GM23338 (cell line): Measurements from ENCODE around the gene GPR55. TPM values are rescaled to one million over a fixed set of nuclear protein-coding genes. Genes with fewer than 3 reads are reported as not detected.

Source experiments
- ATAC-seq: fragments of 200-7000 bp; cut with Tn5 transposase; 3 replicates; pipeline ENCODE4 v1.9.1; 2020
- DNase-seq: peaks from one replicate; pipeline ENCODE4 v3.0.0-alpha.2; 2015; ENCODE audit warnings: low spot score
- H2AFZ ChIP-seq: fragments of 200-600 bp; sonication (generic); 2 replicates; pipeline ENCODE4 v1.8.0; 2016; ENCODE audit warnings: antibody characterized with exemption, mild to moderate bottlenecking, moderate library complexity
- H3F3A ChIP-seq: fragments of 200-600 bp; sonication (generic); replicated peaks from 2 replicates; pipeline ENCODE4 v1.8.0; 2017; ENCODE audit warnings: antibody characterized with exemption, mixed run types, low read depth
- H3K27ac ChIP-seq: fragments of 200-600 bp; sonication (generic); 2 replicates; pipeline ENCODE4 v1.6.1; 2016; ENCODE audit warnings: low read depth
- H3K27me3 ChIP-seq: fragments of 200-600 bp; sonication (generic); 2 replicates; pipeline ENCODE4 v1.8.0; 2016; ENCODE audit warnings: mild to moderate bottlenecking, mixed run types, moderate library complexity; ENCODE audit not compliant: insufficient read depth
- H3K36me3 ChIP-seq: fragments of 200-600 bp; sonication (generic); 2 replicates; pipeline ENCODE4 v1.8.0; 2016; ENCODE audit warnings: mild to moderate bottlenecking; ENCODE audit not compliant: insufficient read depth
- H3K4me1 ChIP-seq: fragments of 200-600 bp; sonication (generic); 2 replicates; pipeline ENCODE4 v1.8.0; 2016; ENCODE audit warnings: mild to moderate bottlenecking, moderate library complexity; ENCODE audit not compliant: insufficient read depth
- H3K4me2 ChIP-seq: fragments of 200-600 bp; sonication (generic); 2 replicates; pipeline ENCODE4 v1.7.1; 2017; ENCODE audit warnings: mixed run types
- H3K4me3 ChIP-seq: fragments of 200-600 bp; sonication (generic); 2 replicates; pipeline ENCODE4 v1.6.1; 2016; ENCODE audit warnings: mixed run types
- H3K79me2 ChIP-seq: fragments of 200-600 bp; sonication (generic); replicated peaks from 2 replicates; pipeline ENCODE4 v1.8.0; 2017; ENCODE audit warnings: mild to moderate bottlenecking; ENCODE audit not compliant: insufficient read depth
- H3K9me2 ChIP-seq: fragments of 200-600 bp; sonication (generic); 2 replicates; pipeline ENCODE4 v1.8.0; 2017; ENCODE audit not compliant: insufficient read depth
- H4K20me1 ChIP-seq: fragments of 200-600 bp; sonication (generic); replicated peaks from 2 replicates; pipeline ENCODE4 v1.8.0; 2017; ENCODE audit warnings: mild to moderate bottlenecking; ENCODE audit not compliant: insufficient read depth
- H3K27ac Mint-ChIP-seq: 2 replicates; pipeline ENCODE4 v1.8.0; 2020; ENCODE audit warnings: inconsistent platforms, mild to moderate bottlenecking, moderate library complexity, mixed read lengths
- H3K27me3 Mint-ChIP-seq: 3 replicates; pipeline ENCODE4 v1.8.0; 2022; ENCODE audit warnings: low read depth, mild to moderate bottlenecking, moderate library complexity, mixed read lengths, inconsistent platforms; ENCODE audit not compliant: insufficient read depth, poor library complexity
- H3K36me3 Mint-ChIP-seq: 3 replicates; pipeline ENCODE4 v1.8.0; 2021; ENCODE audit warnings: low read depth, mild to moderate bottlenecking, inconsistent platforms, moderate library complexity, mixed read lengths
- H3K4me1 Mint-ChIP-seq: 3 replicates; pipeline ENCODE4 v1.8.0; 2020; ENCODE audit warnings: mild to moderate bottlenecking, inconsistent platforms, mixed read lengths
- H3K4me3 Mint-ChIP-seq: 3 replicates; pipeline ENCODE4 v1.8.0; 2021; ENCODE audit warnings: moderate library complexity, mild to moderate bottlenecking, inconsistent platforms, mixed read lengths
- H3K9me3 Mint-ChIP-seq: 3 replicates; pipeline ENCODE4 v1.8.0; 2020; ENCODE audit warnings: moderate library complexity, mild to moderate bottlenecking, inconsistent platforms, mixed read lengths
- CREB1 ChIP-seq: fragments of 250-450 bp; sonication (Bioruptor Pico); IDR thresholded peaks from 2 replicates; pipeline ENCODE4 v1.5.0; 2020; ENCODE audit warnings: low read depth, mild to moderate bottlenecking, moderate library complexity
- CTCF ChIP-seq, 2 experiments: fragments of 200-600 bp in 1 of 2; sonication (generic) in 1 of 2; conservative IDR thresholded peaks; 2 replicates each; pipeline versions ENCODE4 v1.5.1 to v1.6.1; 2016 to 2017; ENCODE audit warnings: antibody characterized with exemption in 2 of 2, low read depth in 2 of 2, mild to moderate bottlenecking in 2 of 2, moderate library complexity in 1 of 2
- EZH2 ChIP-seq: fragments of 200-600 bp; sonication (generic); IDR thresholded peaks from one replicate; pipeline ENCODE4 v1.8.0; 2017; ENCODE audit warnings: antibody characterized with exemption, mild to moderate bottlenecking, low read depth; ENCODE audit not compliant: unreplicated experiment
- JUNB ChIP-seq: IDR thresholded peaks from one replicate; pipeline ENCODE4 v1.6.1; 2016; ENCODE audit warnings: antibody characterized with exemption; ENCODE audit not compliant: unreplicated experiment
- NANOG ChIP-seq: IDR thresholded peaks from 2 replicates; pipeline ENCODE4 v1.6.1; 2016; ENCODE audit warnings: antibody characterized with exemption, borderline replicate concordance
- POLR2AphosphoS5 ChIP-seq: IDR thresholded peaks from 2 replicates; pipeline ENCODE4 v1.6.1; 2016; ENCODE audit warnings: antibody characterized with exemption, low read depth
- REST ChIP-seq: IDR thresholded peaks from one replicate; pipeline ENCODE4 v1.6.1; 2018; ENCODE audit warnings: antibody characterized with exemption; ENCODE audit not compliant: unreplicated experiment
- ZNF331 ChIP-seq: fragments of 250-450 bp; sonication (Bioruptor Pico); IDR thresholded peaks from 2 replicates; pipeline ENCODE4 v1.5.0; 2020; ENCODE audit warnings: low read depth, mild to moderate bottlenecking, moderate library complexity
- polyA plus RNA-seq: library from polyadenylated mRNA; unstranded; fragments of >200 nt; fragmentation: Nextera tagmentation; extraction: Ambion mirVana; gene quantifications from 2 replicates; pipeline ENCODE4 v1.2.1, GENCODE V29; 2016
- total RNA-seq: library from RNA; depleted of rRNA; stranded (reverse); fragments of >200 nt; shearing (Covaris generic); gene quantifications from 2 replicates; pipeline ENCODE4 v1.2.3, GENCODE V29; 2014

GPR55 gene
- total and polyA plus RNA-seq, 2 experiments from 2014 or later: not detected

GRCh38 chr2:230865307-230865765, 59.7 kb downstream of the GPR55 start:
- H3K4me3 Mint-ChIP-seq: peak overlapping the region; percentile 92
- H3K4me1 Mint-ChIP-seq: peaks cover 73% of the 10 kb centered on the region

More at GRCh38 chr2:230865307-230865765, 59.7 kb downstream of the GPR55 start:
- Histone ChIP-seq H4K20me1 (peaks cover 13% of the 10 kb centered on the region; the same call in 1 of the 2 replicates), H3K27ac (peak overlapping the region; percentile 97), H3K79me2 (peaks cover 55% of the 10 kb centered on the region), H3F3A (peaks cover 9% of the 10 kb centered on the region; the same call in 1 of the 2 replicates), H2AFZ (no peak overlapping the region), H3K4me2 (peak overlapping the region; percentile 88), H3K27me3 (no peaks in the 10 kb centered on the region), H3K36me3 (no peaks in the 10 kb centered on the region), H3K9me2 (no peaks in the 10 kb centered on the region), H3K4me3 (peak overlapping the region; percentile 98), H3K4me1 (peaks cover 63% of the 10 kb centered on the region)
- Mint-ChIP-seq H3K27ac (peak overlapping the region; percentile 92), H3K9me3 (no peaks in the 10 kb centered on the region), H3K36me3 (peaks cover 14% of the 10 kb centered on the region; the same call in 2 of the 3 replicates), H3K27me3 (peaks cover 29% of the 10 kb centered on the region)
- ATAC-seq (no peak; the same call in 2 of the 3 replicates), DNase-seq (peak; percentile 78)
- TF ChIP-seq ZNF331 (CRISPR knock-in tag) (no peak), CTCF (conservative IDR thresholded peaks at IDR 0.05; ENCODE audit: low read depth in 2 of 2) (no peak), CREB1 (CRISPR knock-in tag) (no peak), NANOG (no peak), REST (no peak), POLR2AphosphoS5 (no peak), EZH2 (no peak), JUNB (no peak)
